ENCODE data around the gene C19orf25. TPM values are rescaled to one million over a fixed set of nuclear protein-coding genes. Genes with fewer than 3 reads are reported as not detected.

The C19orf25 gene
- total and polyA plus RNA-seq, 5 donors from 2014 or later = 33.4 to 64.0 (median 52.5) TPM

DNA sequence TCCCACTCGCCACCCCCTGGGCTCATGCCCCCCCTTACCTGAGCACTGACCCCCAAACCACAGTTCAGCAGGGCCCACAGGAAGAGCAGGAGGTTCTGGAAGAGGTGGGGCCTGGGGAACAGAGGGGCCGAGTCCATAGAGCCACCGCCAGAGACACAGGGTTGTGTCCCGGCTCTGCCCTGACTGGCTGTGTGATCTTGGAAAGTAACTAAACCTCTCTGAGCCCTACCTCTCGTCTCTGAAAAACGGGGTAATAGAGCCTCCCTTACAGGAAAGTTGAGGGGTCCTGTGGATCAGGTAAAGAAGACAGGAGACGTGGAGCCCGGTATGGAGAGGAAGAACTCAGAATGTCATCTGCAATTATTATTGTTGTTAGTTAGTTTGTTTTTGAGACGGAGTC lies 31.8 kb upstream of the C19orf25 start:
- H3K4me1 Mint-ChIP-seq = peaks cover 0 to 35% (median 10%) of the 10 kb centered on the region in 4 donors
- Histone ChIP-seq H3K9me3 (ENCODE audit: control insufficient read depth in 2 of 2, low read length in 2 of 2) (no peaks in the 10 kb centered on the region), H3K27me3 (ENCODE audit: control insufficient read depth, insufficient read depth, low read length) (no peaks in the 10 kb centered on the region), H3K4me3 (ENCODE audit: low read depth, low read length) (no peak overlapping the region), H3K27ac (ENCODE audit: insufficient read depth, low read length, poor library complexity, severe bottlenecking) (no peak overlapping the region), H3K36me3 (ENCODE audit: control insufficient read depth, insufficient read depth, low read length) (no peaks in the 10 kb centered on the region), H3K4me1 (ENCODE audit: control insufficient read depth, insufficient read depth, low read length, poor library complexity, severe bottlenecking) (peaks cover 29% of the 10 kb centered on the region)
- DNase-seq (no peak), ATAC-seq (ENCODE audit: low read depth in 2 of 2) (no peak)
- H3K36me3 Mint-ChIP-seq = no peaks in the 10 kb centered on the region
- H3K27me3 Mint-ChIP-seq = peaks cover 24% of the 10 kb centered on the region
- peak overlapping the region in 3 of 4 donors; percentile 43 to 75 (median 64) for H3K4me3 Mint-ChIP-seq
- H3K9me3 Mint-ChIP-seq = peaks cover 0 to 3% (median 0%) of the 10 kb centered on the region in 7 donors
- H3K27ac Mint-ChIP-seq = no peak overlapping the region

DNA sequence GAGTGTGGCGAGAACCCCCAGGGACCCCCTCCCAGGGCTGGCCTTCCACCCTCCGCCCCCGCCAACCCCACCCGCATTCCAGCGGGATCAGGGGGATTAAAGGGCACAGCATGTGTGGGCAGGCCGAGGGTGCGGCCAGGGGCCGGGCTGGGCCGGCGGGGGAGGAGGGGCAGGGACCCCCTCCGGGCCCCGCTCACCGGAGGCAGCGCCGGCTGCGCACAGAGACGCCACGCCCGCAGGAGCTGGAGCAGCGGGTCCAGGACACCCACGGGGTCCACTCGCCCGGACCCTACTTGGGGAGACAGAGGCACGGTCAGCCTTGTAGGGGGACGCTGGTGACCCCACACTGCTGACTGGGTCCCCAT lies 31.4 kb upstream of the C19orf25 start:
- H3K4me3 Mint-ChIP-seq = peak overlapping the region in 1 of 4 donors; percentile 75
- Histone ChIP-seq H3K27me3 (ENCODE audit: control insufficient read depth, insufficient read depth, low read length) (no peaks in the 10 kb centered on the region), H3K9me3 (ENCODE audit: control insufficient read depth in 2 of 2, low read length in 2 of 2) (no peaks in the 10 kb centered on the region), H3K4me3 (ENCODE audit: low read depth, low read length) (no peak overlapping the region), H3K4me1 (ENCODE audit: control insufficient read depth, insufficient read depth, low read length, poor library complexity, severe bottlenecking) (peaks cover 29% of the 10 kb centered on the region), H3K36me3 (ENCODE audit: control insufficient read depth, insufficient read depth, low read length) (no peaks in the 10 kb centered on the region), H3K27ac (ENCODE audit: insufficient read depth, low read length, poor library complexity, severe bottlenecking) (no peak overlapping the region)
- DNase-seq = no peak
- H3K4me1 Mint-ChIP-seq = peaks cover 0 to 35% (median 10%) of the 10 kb centered on the region in 4 donors
- H3K27ac Mint-ChIP-seq = no peak overlapping the region
- no peaks in the 10 kb centered on the region for H3K36me3 Mint-ChIP-seq
- no peak for ATAC-seq (ENCODE audit: low read depth in 2 of 2)
- peaks cover 0 to 3% (median 0%) of the 10 kb centered on the region in 7 donors for H3K9me3 Mint-ChIP-seq
- H3K27me3 Mint-ChIP-seq = peaks cover 26% of the 10 kb centered on the region

DNA sequence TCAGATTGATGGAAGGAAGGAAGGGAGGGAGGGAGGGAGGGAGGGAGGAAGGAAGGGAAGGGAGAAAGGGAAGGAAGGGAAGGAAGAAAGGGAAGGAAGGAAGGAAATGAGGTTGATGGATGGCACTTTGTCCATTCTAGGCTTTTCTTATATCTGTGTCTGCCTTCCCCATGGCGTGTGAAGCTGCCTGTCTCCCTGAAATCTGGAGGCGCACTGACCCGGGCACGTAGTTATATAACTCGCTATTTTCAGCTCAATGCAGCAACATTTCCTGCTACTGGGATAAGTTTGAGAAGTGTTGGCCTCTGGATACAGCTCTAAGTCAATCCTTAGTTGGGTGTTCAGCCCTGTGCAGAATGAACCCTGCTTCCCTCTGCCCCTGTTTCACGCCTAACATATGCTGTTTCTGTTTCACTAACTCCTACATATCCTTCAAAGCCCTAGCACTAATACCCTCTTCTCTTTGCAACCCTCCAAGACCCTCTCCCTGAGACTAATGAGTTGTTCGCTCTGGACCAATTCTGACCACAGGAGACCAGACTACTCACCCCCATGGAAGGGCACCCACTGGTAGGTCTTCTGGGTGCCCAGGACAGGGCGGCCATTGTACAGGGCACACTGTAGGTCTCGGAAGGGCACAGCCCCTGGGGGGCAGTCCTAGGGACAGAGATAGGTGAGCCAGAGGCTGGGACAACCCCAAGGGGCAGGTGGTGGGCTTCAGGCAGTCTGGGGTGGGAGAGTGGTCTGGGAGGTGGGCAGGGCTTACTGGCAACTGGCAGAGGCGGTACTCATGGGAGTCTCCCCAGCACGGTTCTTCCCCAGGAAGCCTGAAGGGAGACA lies 30.8 kb upstream of the C19orf25 start:
- peaks cover 0 to 3% (median 0%) of the 10 kb centered on the region in 7 donors for H3K9me3 Mint-ChIP-seq
- Histone ChIP-seq H3K4me1 (ENCODE audit: control insufficient read depth, insufficient read depth, low read length, poor library complexity, severe bottlenecking) (peaks cover 29% of the 10 kb centered on the region), H3K27me3 (ENCODE audit: control insufficient read depth, insufficient read depth, low read length) (no peaks in the 10 kb centered on the region), H3K4me3 (ENCODE audit: low read depth, low read length) (no peak overlapping the region), H3K36me3 (ENCODE audit: control insufficient read depth, insufficient read depth, low read length) (no peaks in the 10 kb centered on the region), H3K9me3 (ENCODE audit: control insufficient read depth in 2 of 2, low read length in 2 of 2) (no peaks in the 10 kb centered on the region), H3K27ac (ENCODE audit: insufficient read depth, low read length, poor library complexity, severe bottlenecking) (no peak overlapping the region)
- peak overlapping the region in 1 of 3 donors; percentile 66 for H3K27ac Mint-ChIP-seq
- H3K36me3 Mint-ChIP-seq = no peaks in the 10 kb centered on the region
- peaks cover 0 to 35% (median 11%) of the 10 kb centered on the region in 4 donors for H3K4me1 Mint-ChIP-seq
- ATAC-seq (ENCODE audit: low read depth in 2 of 2) (no peak), DNase-seq (no peak)
- peak overlapping the region in 1 of 4 donors; percentile 31 for H3K4me3 Mint-ChIP-seq
- H3K27me3 Mint-ChIP-seq = peaks cover 24% of the 10 kb centered on the region

DNA sequence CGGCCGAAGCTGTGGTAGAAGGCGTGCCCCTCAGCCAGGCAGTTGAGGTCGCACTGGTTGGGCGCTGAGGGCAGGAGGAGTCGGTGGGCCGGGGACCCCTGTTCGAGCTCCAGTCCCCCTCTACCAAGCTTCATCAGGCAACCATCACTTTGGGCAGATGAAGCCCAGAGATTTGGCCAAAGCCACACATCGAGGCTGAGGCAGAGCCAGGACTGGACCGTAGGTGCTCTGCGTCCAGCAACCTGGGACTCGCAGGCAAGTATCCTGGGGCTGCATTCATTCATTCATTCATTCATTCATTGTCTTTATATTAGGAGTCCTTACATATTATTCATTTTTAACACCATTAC lies 29.5 kb upstream of the C19orf25 start:
- H3K36me3 ChIP-seq (ENCODE audit: control insufficient read depth, insufficient read depth, low read length) = no peaks in the 10 kb centered on the region
- H3K4me3 ChIP-seq (ENCODE audit: low read depth, low read length) = no peak overlapping the region
- DNase-seq (no peak), ATAC-seq (ENCODE audit: low read depth in 2 of 2) (no peak)
- no peaks in the 10 kb centered on the region for H3K9me3 ChIP-seq (ENCODE audit: control insufficient read depth in 2 of 2, low read length in 2 of 2)
- H3K4me3 Mint-ChIP-seq = peak overlapping the region in 3 of 4 donors; percentile 31 to 70 (median 60)
- peak overlapping the region in 1 of 3 donors; percentile 86 for H3K27ac Mint-ChIP-seq
- H3K9me3 Mint-ChIP-seq = peaks cover 0 to 4% (median 0%) of the 10 kb centered on the region in 7 donors
- no peaks in the 10 kb centered on the region for H3K27me3 ChIP-seq (ENCODE audit: control insufficient read depth, insufficient read depth, low read length)
- H3K27ac ChIP-seq (ENCODE audit: insufficient read depth, low read length, poor library complexity, severe bottlenecking) = no peak overlapping the region
- peaks cover 29% of the 10 kb centered on the region for H3K4me1 ChIP-seq (ENCODE audit: control insufficient read depth, insufficient read depth, low read length, poor library complexity, severe bottlenecking)
- peaks cover 0 to 32% (median 12%) of the 10 kb centered on the region in 4 donors for H3K4me1 Mint-ChIP-seq
- peaks cover 24% of the 10 kb centered on the region for H3K27me3 Mint-ChIP-seq
- H3K36me3 Mint-ChIP-seq = no peaks in the 10 kb centered on the region

DNA sequence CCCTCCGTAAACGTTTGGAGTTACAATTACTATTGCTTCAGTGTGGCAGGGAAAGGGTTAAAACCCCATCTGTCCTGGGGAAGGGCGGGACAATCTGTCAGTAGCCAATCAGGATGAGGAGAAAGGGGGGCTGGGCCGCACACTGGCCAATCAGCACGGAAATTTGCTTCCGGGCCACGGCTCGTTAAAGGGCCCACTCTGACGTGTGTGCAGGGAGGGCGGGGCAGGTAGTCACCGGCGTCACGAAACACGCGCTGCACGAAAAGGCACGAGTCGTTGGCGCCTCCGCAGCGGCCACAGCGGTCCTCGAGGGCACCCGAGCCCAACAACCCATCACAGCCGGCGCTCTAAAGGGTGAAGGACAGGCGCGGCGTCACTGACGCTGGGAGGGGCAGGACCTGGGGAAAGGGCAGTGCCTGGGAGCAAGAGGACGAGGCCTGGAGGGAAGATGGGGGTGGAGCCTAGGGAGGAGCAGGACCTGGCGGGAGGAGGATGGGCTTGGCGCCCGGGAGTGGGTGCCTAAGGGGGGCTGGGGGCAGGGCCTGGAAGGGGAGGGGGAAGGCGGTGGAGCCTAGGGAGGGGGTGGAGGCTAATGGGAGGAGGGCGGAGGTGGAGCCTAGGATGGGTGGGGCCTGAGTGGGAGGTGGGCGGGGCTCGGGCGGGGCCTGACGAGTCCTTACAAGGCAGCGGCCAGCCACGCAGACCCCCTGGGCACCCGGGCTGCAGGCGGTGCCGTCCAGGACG lies 28.9 kb upstream of the C19orf25 start:
- Mint-ChIP-seq H3K27me3 (peaks cover 24% of the 10 kb centered on the region), H3K27ac (peak overlapping the region; percentile 92 to 97 (median 95)), H3K4me1 (peaks cover 0 to 36% (median 12%) of the 10 kb centered on the region in 4 donors), H3K9me3 (peaks cover 0 to 4% (median 0%) of the 10 kb centered on the region in 7 donors), H3K36me3 (no peaks in the 10 kb centered on the region), H3K4me3 (peak overlapping the region; percentile 33 to 88 (median 86))
- no peaks in the 10 kb centered on the region for H3K9me3 ChIP-seq (ENCODE audit: control insufficient read depth in 2 of 2, low read length in 2 of 2)
- H3K36me3 ChIP-seq (ENCODE audit: control insufficient read depth, insufficient read depth, low read length) = no peaks in the 10 kb centered on the region
- DNase-seq (peak; percentile 86 to 94 (median 93)), ATAC-seq (ENCODE audit: low read depth in 2 of 2) (peak; percentile 95)
- no peak overlapping the region for H3K4me3 ChIP-seq (ENCODE audit: low read depth, low read length)
- H3K27me3 ChIP-seq (ENCODE audit: control insufficient read depth, insufficient read depth, low read length) = no peaks in the 10 kb centered on the region
- peak overlapping the region; percentile 70 for H3K27ac ChIP-seq (ENCODE audit: insufficient read depth, low read length, poor library complexity, severe bottlenecking)
- peaks cover 30% of the 10 kb centered on the region for H3K4me1 ChIP-seq (ENCODE audit: control insufficient read depth, insufficient read depth, low read length, poor library complexity, severe bottlenecking)

DNA sequence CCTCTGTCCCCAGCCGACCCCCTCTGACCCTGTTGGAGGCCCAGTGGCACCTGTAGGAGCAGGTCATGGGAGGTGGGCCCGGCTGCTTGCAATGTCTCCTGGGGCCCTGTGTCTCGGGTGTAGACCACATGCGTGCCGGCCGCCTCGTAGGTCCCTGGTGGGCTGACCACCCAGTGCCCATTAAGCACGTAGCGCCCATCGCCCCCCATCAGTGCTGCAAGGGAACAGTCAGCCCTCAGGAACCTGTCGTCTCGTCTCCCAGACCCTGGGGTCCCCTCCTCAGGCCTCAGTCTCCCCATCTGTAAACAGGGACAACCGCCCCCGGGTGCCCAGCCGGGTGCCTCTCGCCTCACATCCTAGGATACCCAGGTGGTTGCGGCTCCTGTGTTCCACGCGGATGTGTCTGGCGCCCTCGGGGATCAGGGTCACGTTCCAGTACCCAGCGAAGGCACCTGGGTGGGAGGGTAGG lies 28.2 kb upstream of the C19orf25 start:
- Histone ChIP-seq H3K4me1 (ENCODE audit: control insufficient read depth, insufficient read depth, low read length, poor library complexity, severe bottlenecking) (peaks cover 24% of the 10 kb centered on the region), H3K27ac (ENCODE audit: insufficient read depth, low read length, poor library complexity, severe bottlenecking) (peak overlapping the region; percentile 70), H3K27me3 (ENCODE audit: control insufficient read depth, insufficient read depth, low read length) (no peaks in the 10 kb centered on the region), H3K4me3 (ENCODE audit: low read depth, low read length) (no peak overlapping the region), H3K36me3 (ENCODE audit: control insufficient read depth, insufficient read depth, low read length) (no peaks in the 10 kb centered on the region), H3K9me3 (ENCODE audit: control insufficient read depth in 2 of 2, low read length in 2 of 2) (no peaks in the 10 kb centered on the region)
- DNase-seq (no peak), ATAC-seq (ENCODE audit: low read depth in 2 of 2) (no peak)
- H3K36me3 Mint-ChIP-seq = no peaks in the 10 kb centered on the region
- peak overlapping the region in 2 of 3 donors; percentile 92 to 97 for H3K27ac Mint-ChIP-seq
- H3K27me3 Mint-ChIP-seq = peaks cover 24% of the 10 kb centered on the region
- peaks cover 0 to 5% (median 0%) of the 10 kb centered on the region in 7 donors for H3K9me3 Mint-ChIP-seq
- H3K4me1 Mint-ChIP-seq = peaks cover 0 to 34% (median 10%) of the 10 kb centered on the region in 4 donors
- peak overlapping the region in 2 of 4 donors; percentile 87 to 88 for H3K4me3 Mint-ChIP-seq

DNA sequence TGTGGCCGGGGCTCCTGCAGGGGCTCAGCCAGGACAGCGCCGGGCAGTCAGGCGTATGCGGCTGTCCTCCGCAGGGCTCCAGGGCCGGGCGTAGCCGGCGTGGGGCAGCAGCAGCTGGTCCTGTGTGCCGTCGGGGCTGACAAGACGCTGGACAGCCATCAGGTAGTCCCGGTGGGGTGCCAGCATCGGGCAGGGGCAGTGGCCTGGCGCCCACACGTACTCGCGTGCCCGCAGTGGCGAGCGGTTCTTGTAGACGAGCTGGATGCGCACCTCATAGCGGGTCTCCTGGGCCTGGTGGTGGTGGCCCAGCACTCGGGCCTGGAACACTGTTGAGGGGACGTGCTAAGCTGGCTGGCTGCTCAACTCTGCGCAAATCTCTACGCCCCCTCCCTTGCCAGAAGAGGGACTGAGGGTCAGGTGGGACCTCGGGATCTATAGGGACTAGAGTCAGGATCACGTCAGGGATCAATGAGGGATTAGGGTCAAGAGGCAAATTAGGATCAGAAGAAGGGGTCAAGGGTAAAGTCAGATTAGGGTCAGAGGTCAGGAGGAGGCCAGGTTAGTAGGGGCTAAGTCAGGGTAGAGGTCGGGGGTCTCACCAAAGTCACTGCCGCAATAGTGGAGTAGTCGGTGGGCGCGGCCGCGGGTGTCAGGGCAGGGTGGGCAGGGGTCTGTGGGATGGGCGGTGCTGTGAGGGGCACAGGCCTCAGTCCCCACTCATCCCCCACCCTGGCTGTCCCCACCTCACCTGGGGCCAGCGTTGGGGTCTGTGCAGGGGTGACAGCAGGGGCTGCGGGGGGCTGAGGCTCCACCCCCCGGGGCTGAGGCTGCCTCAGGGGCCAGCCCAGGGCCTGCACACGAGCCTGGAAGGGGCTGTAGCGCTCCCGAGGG lies 27.2 kb upstream of the C19orf25 start:
- H3K27me3 ChIP-seq (ENCODE audit: control insufficient read depth, insufficient read depth, low read length) = no peaks in the 10 kb centered on the region
- Mint-ChIP-seq H3K9me3 (peaks cover 0 to 5% (median 0%) of the 10 kb centered on the region in 7 donors), H3K27me3 (peaks cover 27% of the 10 kb centered on the region), H3K4me1 (peaks cover 0 to 31% (median 10%) of the 10 kb centered on the region in 4 donors), H3K36me3 (no peaks in the 10 kb centered on the region), H3K27ac (peak overlapping the region in 1 of 3 donors; percentile 71), H3K4me3 (peak overlapping the region in 2 of 4 donors; percentile 68 to 74)
- H3K36me3 ChIP-seq (ENCODE audit: control insufficient read depth, insufficient read depth, low read length) = no peaks in the 10 kb centered on the region
- H3K9me3 ChIP-seq (ENCODE audit: control insufficient read depth in 2 of 2, low read length in 2 of 2) = no peaks in the 10 kb centered on the region
- DNase-seq (no peak), ATAC-seq (ENCODE audit: low read depth in 2 of 2) (no peak)
- H3K4me1 ChIP-seq (ENCODE audit: control insufficient read depth, insufficient read depth, low read length, poor library complexity, severe bottlenecking) = peaks cover 20% of the 10 kb centered on the region
- no peak overlapping the region for H3K27ac ChIP-seq (ENCODE audit: insufficient read depth, low read length, poor library complexity, severe bottlenecking)
- H3K4me3 ChIP-seq (ENCODE audit: low read depth, low read length) = no peak overlapping the region
